HepG2 (cell line): Measurements from ENCODE around the gene TUBA4B. TPM values are rescaled to one million over a fixed set of nuclear protein-coding genes. Genes with fewer than 3 reads are reported as not detected.

Experiments
- AKAP8 ChIP-seq: sonication (generic); formaldehyde crosslinking; IDR thresholded peaks from 2 replicates; pipeline ENCODE4 v1.5.1; 2020; ENCODE audit warnings: mild to moderate bottlenecking, missing genetic modification reagents
- BRF2 ChIP-seq: sonication (generic); formaldehyde crosslinking; IDR thresholded peaks from 2 replicates; pipeline ENCODE4 v1.8.1; 2022; ENCODE audit warnings: mild to moderate bottlenecking, missing genetic modification reagents
- FIP1L1 ChIP-seq: fragments of 200-400 bp; formaldehyde crosslinking; IDR thresholded peaks from 2 replicates; pipeline ENCODE4 v1.6.1; 2018; ENCODE audit warnings: low read depth, mild to moderate bottlenecking, low read length, moderate library complexity, borderline replicate concordance; ENCODE audit not compliant: insufficient read depth
- KMT2A ChIP-seq: sonication (generic); formaldehyde crosslinking; IDR thresholded peaks from 2 replicates; pipeline ENCODE4 v1.4.0; 2020; ENCODE audit warnings: missing genetic modification reagents
- MAFG ChIP-seq: sonication (generic); formaldehyde crosslinking; IDR thresholded peaks from 2 replicates; pipeline ENCODE4 v1.5.1; 2020; ENCODE audit warnings: mild to moderate bottlenecking, missing genetic modification reagents
- MEIS1 ChIP-seq: sonication (generic); formaldehyde crosslinking; IDR thresholded peaks from 2 replicates; pipeline ENCODE4 v1.9.0; 2021; ENCODE audit warnings: mild to moderate bottlenecking, missing genetic modification reagents, moderate library complexity, borderline replicate concordance
- MIER3 ChIP-seq: IDR thresholded peaks from 2 replicates; pipeline ENCODE4 v1.6.1; 2016; ENCODE audit warnings: missing compliant biosample characterization, borderline replicate concordance
- MLLT10 ChIP-seq: sonication (generic); formaldehyde crosslinking; IDR thresholded peaks from 2 replicates; pipeline ENCODE4 v1.4.0; 2020; ENCODE audit warnings: missing genetic modification reagents
- NR1H2 ChIP-seq: sonication (generic); formaldehyde crosslinking; IDR thresholded peaks from 2 replicates; pipeline ENCODE4 v1.8.1; 2022; ENCODE audit warnings: low read depth, missing genetic modification reagents, borderline replicate concordance
- RBFOX2 ChIP-seq: fragments of 200-400 bp; formaldehyde crosslinking; IDR thresholded peaks from 2 replicates; pipeline ENCODE4 v1.6.1; 2017; ENCODE audit warnings: low read depth, mild to moderate bottlenecking, low read length
- RXRB ChIP-seq: IDR thresholded peaks from 2 replicates; pipeline ENCODE4 v1.6.1; 2016; ENCODE audit warnings: borderline replicate concordance, missing genetic modification reagents, missing compliant biosample characterization
- SKI ChIP-seq: fragments of 450-650 bp; IDR thresholded peaks from one replicate; pipeline ENCODE4 v1.6.1; 2018; ENCODE audit warnings: mild to moderate bottlenecking; ENCODE audit not compliant: partially characterized antibody
- SMYD3 ChIP-seq: sonication (generic); formaldehyde crosslinking; IDR thresholded peaks from 2 replicates; pipeline ENCODE4 v1.8.1; 2023; ENCODE audit warnings: mild to moderate bottlenecking, missing genetic modification reagents
- ZNF367 ChIP-seq: sonication (generic); formaldehyde crosslinking; IDR thresholded peaks from 2 replicates; pipeline ENCODE4 v1.4.0; 2020; ENCODE audit warnings: missing genetic modification reagents, borderline replicate concordance
- ZNF501 ChIP-seq: sonication (generic); formaldehyde crosslinking; IDR thresholded peaks from 2 replicates; pipeline ENCODE4 v1.5.1; 2020; ENCODE audit warnings: mild to moderate bottlenecking, moderate library complexity, missing genetic modification reagents
- ZNF547 ChIP-seq: sonication (generic); formaldehyde crosslinking; IDR thresholded peaks from 2 replicates; pipeline ENCODE4 v1.5.1; 2020; ENCODE audit warnings: mild to moderate bottlenecking, missing genetic modification reagents
- ZZZ3 ChIP-seq: sonication (generic); formaldehyde crosslinking; IDR thresholded peaks from 2 replicates; pipeline ENCODE4 v1.4.0; 2020; ENCODE audit warnings: missing genetic modification reagents, mild to moderate bottlenecking, borderline replicate concordance
- polyA plus RNA-seq, 8 experiments: library from polyadenylated mRNA; depleted of rRNA in 3 of 8; stranded (reverse) in 7 of 8; unstranded in 1 of 8; fragments of >200 nt; fragmentation: Illumina TruSeq in 4 of 8; extraction: Trizol in 4 of 8; gene quantifications; 2 replicates each; pipeline versions ENCODE4 v1.2.1 to v1.2.3, GENCODE V29; 2011 to 2016; ENCODE audit warnings: low read depth in 4 of 8, missing spikeins in 1 of 8, mixed read lengths in 1 of 8; ENCODE audit not compliant: insufficient read depth in 1 of 8
- total RNA-seq, 5 experiments: library from RNA; depleted of rRNA; stranded (reverse); fragments of >200 nt; fragmentation: Illumina TruSeq; extraction: Trizol; gene quantifications; 2 replicates each; pipeline ENCODE4 v1.2.3, GENCODE V29; 2016; ENCODE audit warnings: low read depth in 1 of 5
- TF ChIP-seq, protein P1 (sequence below): sonication (generic); formaldehyde crosslinking; IDR thresholded peaks from 2 replicates; pipeline ENCODE4 v1.5.1; 2020; ENCODE audit warnings: missing genetic modification reagents, mild to moderate bottlenecking, borderline replicate concordance
- TF ChIP-seq, protein P2 (sequence below): sonication (generic); formaldehyde crosslinking; IDR thresholded peaks from 2 replicates; pipeline ENCODE4 v1.4.0; 2020; ENCODE audit warnings: missing genetic modification reagents, borderline replicate concordance
- TF ChIP-seq, protein P3 (sequence below): sonication (generic); formaldehyde crosslinking; IDR thresholded peaks from 2 replicates; pipeline ENCODE4 v1.5.0; 2020; ENCODE audit warnings: mild to moderate bottlenecking, missing genetic modification reagents
- TF ChIP-seq, protein P4 (sequence below): sonication (generic); formaldehyde crosslinking; IDR thresholded peaks from 2 replicates; pipeline ENCODE4 v1.9.0; 2021; ENCODE audit warnings: missing genetic modification reagents, mild to moderate bottlenecking, borderline replicate concordance

Gene TUBA4B
- total and polyA plus RNA-seq, 2 of the 13 experiments (the other 11 are each of a cell fraction or from before 2014, with no cell fraction given): 0.18 to 0.22 TPM

GRCh38 chr2:219229305-219230058 is 23.6 kb upstream of the TUBA4B start, which contains the start of the genes ANKZF1 and ATG9A (continued):
- TF ChIP-seq, protein P1, sequence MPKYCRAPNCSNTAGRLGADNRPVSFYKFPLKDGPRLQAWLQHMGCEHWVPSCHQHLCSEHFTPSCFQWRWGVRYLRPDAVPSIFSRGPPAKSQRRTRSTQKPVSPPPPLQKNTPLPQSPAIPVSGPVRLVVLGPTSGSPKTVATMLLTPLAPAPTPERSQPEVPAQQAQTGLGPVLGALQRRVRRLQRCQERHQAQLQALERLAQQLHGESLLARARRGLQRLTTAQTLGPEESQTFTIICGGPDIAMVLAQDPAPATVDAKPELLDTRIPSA (CRISPR knock-in tag): peak; percentile 3; the same call in 1 of the 2 replicates
- no peak for TF ChIP-seq MAFG (CRISPR knock-in tag)
- peak; percentile 93 for TF ChIP-seq RBFOX2
- TF ChIP-seq SMYD3 (CRISPR knock-in tag): peak; percentile 85; the same call in 1 of the 2 replicates
- TF ChIP-seq SKI: peak; percentile 87
- TF ChIP-seq MLLT10 (CRISPR knock-in tag): no peak
- TF ChIP-seq ZZZ3 (CRISPR knock-in tag): no peak; the same call in 1 of the 2 replicates
- TF ChIP-seq, protein P2, sequence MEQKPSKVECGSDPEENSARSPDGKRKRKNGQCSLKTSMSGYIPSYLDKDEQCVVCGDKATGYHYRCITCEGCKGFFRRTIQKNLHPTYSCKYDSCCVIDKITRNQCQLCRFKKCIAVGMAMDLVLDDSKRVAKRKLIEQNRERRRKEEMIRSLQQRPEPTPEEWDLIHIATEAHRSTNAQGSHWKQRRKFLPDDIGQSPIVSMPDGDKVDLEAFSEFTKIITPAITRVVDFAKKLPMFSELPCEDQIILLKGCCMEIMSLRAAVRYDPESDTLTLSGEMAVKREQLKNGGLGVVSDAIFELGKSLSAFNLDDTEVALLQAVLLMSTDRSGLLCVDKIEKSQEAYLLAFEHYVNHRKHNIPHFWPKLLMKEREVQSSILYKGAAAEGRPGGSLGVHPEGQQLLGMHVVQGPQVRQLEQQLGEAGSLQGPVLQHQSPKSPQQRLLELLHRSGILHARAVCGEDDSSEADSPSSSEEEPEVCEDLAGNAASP (CRISPR knock-in tag): no peak
- TF ChIP-seq MIER3 (CRISPR knock-in tag): peak; percentile 67; the same call in 1 of the 2 replicates
- TF ChIP-seq, protein P3, sequence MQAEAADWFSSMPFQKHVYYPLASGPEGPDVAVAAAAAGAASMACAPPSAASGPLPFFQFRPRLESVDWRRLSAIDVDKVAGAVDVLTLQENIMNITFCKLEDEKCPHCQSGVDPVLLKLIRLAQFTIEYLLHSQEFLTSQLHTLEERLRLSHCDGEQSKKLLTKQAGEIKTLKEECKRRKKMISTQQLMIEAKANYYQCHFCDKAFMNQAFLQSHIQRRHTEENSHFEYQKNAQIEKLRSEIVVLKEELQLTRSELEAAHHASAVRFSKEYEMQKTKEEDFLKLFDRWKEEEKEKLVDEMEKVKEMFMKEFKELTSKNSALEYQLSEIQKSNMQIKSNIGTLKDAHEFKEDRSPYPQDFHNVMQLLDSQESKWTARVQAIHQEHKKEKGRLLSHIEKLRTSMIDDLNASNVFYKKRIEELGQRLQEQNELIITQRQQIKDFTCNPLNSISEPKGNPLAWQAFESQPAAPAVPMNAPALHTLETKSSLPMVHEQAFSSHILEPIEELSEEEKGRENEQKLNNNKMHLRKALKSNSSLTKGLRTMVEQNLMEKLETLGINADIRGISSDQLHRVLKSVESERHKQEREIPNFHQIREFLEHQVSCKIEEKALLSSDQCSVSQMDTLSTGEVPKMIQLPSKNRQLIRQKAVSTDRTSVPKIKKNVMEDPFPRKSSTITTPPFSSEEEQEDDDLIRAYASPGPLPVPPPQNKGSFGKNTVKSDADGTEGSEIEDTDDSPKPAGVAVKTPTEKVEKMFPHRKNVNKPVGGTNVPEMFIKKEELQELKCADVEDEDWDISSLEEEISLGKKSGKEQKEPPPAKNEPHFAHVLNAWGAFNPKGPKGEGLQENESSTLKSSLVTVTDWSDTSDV (CRISPR knock-in tag): no peak
- TF ChIP-seq AKAP8 (CRISPR knock-in tag): no peak
- TF ChIP-seq KMT2A (CRISPR knock-in tag): peak; percentile 83
- TF ChIP-seq MEIS1: 0 out of 2 replicates have a peak, but pooled peaks have one; percentile 8
- TF ChIP-seq, protein P4, sequence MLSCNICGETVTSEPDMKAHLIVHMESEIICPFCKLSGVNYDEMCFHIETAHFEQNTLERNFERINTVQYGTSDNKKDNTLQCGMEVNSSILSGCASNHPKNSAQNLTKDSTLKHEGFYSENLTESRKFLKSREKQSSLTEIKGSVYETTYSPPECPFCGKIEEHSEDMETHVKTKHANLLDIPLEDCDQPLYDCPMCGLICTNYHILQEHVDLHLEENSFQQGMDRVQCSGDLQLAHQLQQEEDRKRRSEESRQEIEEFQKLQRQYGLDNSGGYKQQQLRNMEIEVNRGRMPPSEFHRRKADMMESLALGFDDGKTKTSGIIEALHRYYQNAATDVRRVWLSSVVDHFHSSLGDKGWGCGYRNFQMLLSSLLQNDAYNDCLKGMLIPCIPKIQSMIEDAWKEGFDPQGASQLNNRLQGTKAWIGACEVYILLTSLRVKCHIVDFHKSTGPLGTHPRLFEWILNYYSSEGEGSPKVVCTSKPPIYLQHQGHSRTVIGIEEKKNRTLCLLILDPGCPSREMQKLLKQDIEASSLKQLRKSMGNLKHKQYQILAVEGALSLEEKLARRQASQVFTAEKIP (CRISPR knock-in tag): no peak
- TF ChIP-seq ZNF367 (CRISPR knock-in tag): no peak
- TF ChIP-seq BRF2: peak; percentile 70; the same call in 1 of the 2 replicates
- TF ChIP-seq RXRB (CRISPR knock-in tag): no peak
- TF ChIP-seq ZNF547 (CRISPR knock-in tag): peak; percentile 91
- peak; percentile 70 for TF ChIP-seq ZNF501 (CRISPR knock-in tag)
- no peak for TF ChIP-seq FIP1L1
- TF ChIP-seq NR1H2 (CRISPR knock-in tag): no peak
